NT2/D1 (cell line): ENCODE results near the gene STRBP.
A peak's percentile ranks its signal among the peaks of the same experiment; 100 is the strongest.
"Not testable (repeated sequence)": the region's sequence is repeated elsewhere in the genome, so short reads cannot be mapped to it uniquely, and the experiment has no call there.

Experiments used
- DNase-seq: peaks from one replicate; pipeline ENCODE4 v3.0.0-alpha.2; 2011; ENCODE audit warnings: low read depth, low spot score
- H3K27me3 ChIP-seq: 2 replicates; pipeline ENCODE4 v1.6.0; 2011; ENCODE audit warnings: mild to moderate bottlenecking; ENCODE audit not compliant: insufficient read length, insufficient read depth
- H3K36me3 ChIP-seq: 2 replicates; pipeline ENCODE4 v1.6.1; 2011; ENCODE audit warnings: mild to moderate bottlenecking, low read length, mixed read lengths; ENCODE audit not compliant: insufficient read depth, insufficient read length
- H3K4me1 ChIP-seq: 2 replicates; pipeline ENCODE4 v1.5.1; 2011; ENCODE audit not compliant: insufficient read depth, insufficient read length
- H3K4me3 ChIP-seq: 2 replicates; pipeline ENCODE4 v1.5.1; 2011; ENCODE audit warnings: low read depth; ENCODE audit not compliant: insufficient read length
- H3K9ac ChIP-seq: 2 replicates; pipeline ENCODE4 v1.6.0; 2011; ENCODE audit warnings: low read depth; ENCODE audit not compliant: insufficient read length
- H3K9me3 ChIP-seq: 2 replicates; pipeline ENCODE4 v1.5.1; 2011; ENCODE audit warnings: mild to moderate bottlenecking, low read length; ENCODE audit not compliant: insufficient read depth
- SUZ12 ChIP-seq: IDR thresholded peaks from 2 replicates; pipeline ENCODE4 v1.6.1; 2011; ENCODE audit not compliant: insufficient read length, insufficient read depth; ENCODE audit errors: extremely low read depth
- YY1 ChIP-seq: IDR thresholded peaks from 2 replicates; pipeline ENCODE4 v1.6.1; 2011; ENCODE audit not compliant: insufficient read length, insufficient read depth
- ZNF274 ChIP-seq: IDR thresholded peaks from 2 replicates; pipeline ENCODE4 v1.6.1; 2011; ENCODE audit warnings: mild to moderate bottlenecking, low read depth, low read length

STRBP gene

GRCh38 chr9:123191260-123191659 lies 77.1 kb downstream of the STRBP start:
- Histone ChIP-seq H3K9ac (no peak overlapping the region), H3K9me3 (no peaks in the 10 kb centered on the region), H3K4me3 (no peak overlapping the region), H3K4me1 (no peaks in the 10 kb centered on the region), H3K36me3 (no peaks in the 10 kb centered on the region), H3K27me3 (no peaks in the 10 kb centered on the region)
- no peak for DNase-seq
- no peak for TF ChIP-seq YY1
- no peak for TF ChIP-seq ZNF274
- TF ChIP-seq SUZ12: no peak

DNA sequence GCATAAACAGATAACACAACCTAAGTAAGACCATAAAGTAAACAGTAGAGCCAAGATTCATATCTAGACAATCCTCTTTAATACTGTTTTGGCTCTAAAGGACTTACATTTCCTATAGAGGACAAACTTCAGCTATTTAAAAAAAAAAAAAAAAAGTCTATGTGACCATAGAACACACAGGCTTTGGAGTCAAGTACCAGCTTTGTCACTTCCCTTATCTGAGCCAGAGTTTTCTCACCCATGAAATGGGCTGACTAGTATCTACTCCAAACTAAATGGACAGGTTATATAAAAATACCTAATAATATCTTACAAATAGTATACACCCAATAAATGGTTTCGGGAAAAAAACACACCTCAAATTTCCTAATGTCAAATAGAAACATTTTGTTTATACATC lies 81.3 kb downstream of the STRBP start:
- no peak overlapping the region for H3K4me3 ChIP-seq
- H3K27me3 ChIP-seq: no peaks in the 10 kb centered on the region
- no peak for TF ChIP-seq ZNF274
- TF ChIP-seq YY1: no peak
- TF ChIP-seq SUZ12: no peak
- no peak overlapping the region for H3K9ac ChIP-seq
- H3K9me3 ChIP-seq: no peaks in the 10 kb centered on the region
- DNase-seq: no peak
- H3K4me1 ChIP-seq: no peaks in the 10 kb centered on the region
- H3K36me3 ChIP-seq: peaks cover 4% of the 10 kb centered on the region

- H3K9me3 ChIP-seq, DNase-seq, H3K9ac ChIP-seq, H3K36me3 ChIP-seq, H3K4me3 ChIP-seq, H3K4me1 ChIP-seq, H3K27me3 ChIP-seq: not testable (repeated sequence)
Measured at GRCh38 chr9:123186029-123186428, 82.4 kb downstream of the STRBP start.

GRCh38 chr9:123176949-123177348 lies 91.4 kb downstream of the STRBP start:
- no peak for DNase-seq
- peaks cover 13% of the 10 kb centered on the region for H3K36me3 ChIP-seq
- H3K4me1 ChIP-seq: no peaks in the 10 kb centered on the region
- H3K9me3 ChIP-seq: no peaks in the 10 kb centered on the region
- H3K9ac ChIP-seq: no peak overlapping the region
- no peak overlapping the region for H3K4me3 ChIP-seq
- H3K27me3 ChIP-seq: no peaks in the 10 kb centered on the region
- TF ChIP-seq YY1 (no peak), ZNF274 (no peak), SUZ12 (no peak)

- Histone ChIP-seq H3K9ac (no peak overlapping the region), H3K36me3 (peaks cover 13% of the 10 kb centered on the region), H3K27me3 (no peaks in the 10 kb centered on the region), H3K4me1 (no peaks in the 10 kb centered on the region), H3K9me3 (no peaks in the 10 kb centered on the region), H3K4me3 (no peak overlapping the region)
- no peak for TF ChIP-seq ZNF274
- TF ChIP-seq YY1: no peak
- no peak for TF ChIP-seq SUZ12
- DNase-seq: no peak
Measured at GRCh38 chr9:123175854-123176629, 92.3 kb downstream of the STRBP start.

GRCh38 chr9:123174887-123175518 lies 93.4 kb downstream of the STRBP start:
- no peak for TF ChIP-seq ZNF274
- TF ChIP-seq SUZ12: no peak
- TF ChIP-seq YY1: no peak
- Histone ChIP-seq H3K27me3 (no peaks in the 10 kb centered on the region), H3K4me1 (no peaks in the 10 kb centered on the region), H3K9me3 (no peaks in the 10 kb centered on the region), H3K4me3 (no peak overlapping the region), H3K36me3 (peaks cover 13% of the 10 kb centered on the region), H3K9ac (no peak overlapping the region)
- DNase-seq: peak; percentile 73

DNA sequence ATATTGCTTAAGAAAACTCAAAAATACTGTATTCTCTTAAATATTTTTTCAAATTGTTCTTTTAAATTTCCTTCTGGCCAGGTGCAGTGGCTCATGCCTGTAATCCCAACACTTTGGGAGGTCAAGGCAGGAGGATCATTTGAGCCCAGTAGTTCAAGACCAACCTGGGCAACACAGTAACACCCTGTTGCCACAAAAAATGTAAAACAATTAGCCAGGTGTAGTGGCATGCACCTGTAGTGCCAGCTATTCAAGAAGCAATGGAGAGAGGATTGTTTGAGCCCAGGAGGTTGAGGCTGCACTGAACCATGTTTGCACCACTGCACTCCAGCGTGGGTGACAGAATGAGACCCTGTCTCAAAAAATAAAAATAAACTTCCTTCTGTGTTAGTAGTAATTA lies 94.3 kb downstream of the STRBP start:
- H3K4me3 ChIP-seq: no peak overlapping the region
- H3K9ac ChIP-seq: no peak overlapping the region

More for the DNA sequence above, 94.3 kb downstream of the STRBP start:
- no peaks in the 10 kb centered on the region for H3K9me3 ChIP-seq
- peaks cover 13% of the 10 kb centered on the region for H3K36me3 ChIP-seq
- no peak for DNase-seq
- H3K4me1 ChIP-seq: no peaks in the 10 kb centered on the region
- no peak for TF ChIP-seq SUZ12
- no peak for TF ChIP-seq YY1
- TF ChIP-seq ZNF274: no peak
- H3K27me3 ChIP-seq: no peaks in the 10 kb centered on the region
